ENCODE results near the gene MLLT3. TPM values are rescaled to one million over a fixed set of nuclear protein-coding genes. Genes with fewer than 3 reads are reported as not detected.

The MLLT3 gene
- total RNA-seq, 1 experiment from 2014 or later: 21.6 TPM

DNA sequence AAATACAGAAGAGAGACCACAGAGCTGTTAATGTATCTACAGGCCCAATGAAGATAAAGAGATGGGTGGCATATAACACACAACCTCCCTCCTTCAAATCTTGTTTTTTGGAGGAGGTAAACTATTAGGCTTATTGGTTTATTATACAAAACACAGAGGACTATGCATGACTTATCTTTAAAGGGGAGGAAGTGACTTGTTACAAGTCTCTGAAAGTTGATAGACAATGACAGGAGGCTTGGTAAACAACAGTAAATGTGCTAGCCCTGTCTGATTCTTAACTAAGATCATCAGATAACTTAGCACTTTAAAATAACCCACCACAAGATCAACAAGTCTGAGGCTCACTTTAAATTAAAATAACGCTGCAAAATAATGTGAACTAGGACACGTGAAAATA, 219.0 kb downstream of the MLLT3 start:
- Histone ChIP-seq H3K79me2 (ENCODE audit: low read depth) (no peaks in the 10 kb centered on the region), H3F3A (ENCODE audit: insufficient read depth, low read depth) (no peaks in the 10 kb centered on the region), H3K27me3 (ENCODE audit: insufficient read depth, low read depth) (no peaks in the 10 kb centered on the region), H3K36me3 (ENCODE audit: low read depth) (no peaks in the 10 kb centered on the region), H2AFZ (no peak overlapping the region), H3K4me3 (no peak overlapping the region), H3K9me3 (ENCODE audit: insufficient read depth, low read depth) (no peaks in the 10 kb centered on the region), H3K4me2 (no peak overlapping the region), H3K4me1 (replicated peaks; ENCODE audit: insufficient read depth) (no peaks in the 10 kb centered on the region), H3K9me2 (ENCODE audit: insufficient read depth) (no peaks in the 10 kb centered on the region), H3K27ac (no peak overlapping the region), H4K20me1 (ENCODE audit: insufficient read depth) (no peaks in the 10 kb centered on the region)
- BruUV-seq (replicated peaks): no TSS peak
- intact Hi-C loops (cut with micrococcal nuclease; ENCODE audit: unreplicated experiment): no loop called here
- no peak for TF ChIP-seq EZH2 (IDR thresholded peaks at IDR 0.05; ENCODE audit: low read depth)
- TF ChIP-seq, protein P1, sequence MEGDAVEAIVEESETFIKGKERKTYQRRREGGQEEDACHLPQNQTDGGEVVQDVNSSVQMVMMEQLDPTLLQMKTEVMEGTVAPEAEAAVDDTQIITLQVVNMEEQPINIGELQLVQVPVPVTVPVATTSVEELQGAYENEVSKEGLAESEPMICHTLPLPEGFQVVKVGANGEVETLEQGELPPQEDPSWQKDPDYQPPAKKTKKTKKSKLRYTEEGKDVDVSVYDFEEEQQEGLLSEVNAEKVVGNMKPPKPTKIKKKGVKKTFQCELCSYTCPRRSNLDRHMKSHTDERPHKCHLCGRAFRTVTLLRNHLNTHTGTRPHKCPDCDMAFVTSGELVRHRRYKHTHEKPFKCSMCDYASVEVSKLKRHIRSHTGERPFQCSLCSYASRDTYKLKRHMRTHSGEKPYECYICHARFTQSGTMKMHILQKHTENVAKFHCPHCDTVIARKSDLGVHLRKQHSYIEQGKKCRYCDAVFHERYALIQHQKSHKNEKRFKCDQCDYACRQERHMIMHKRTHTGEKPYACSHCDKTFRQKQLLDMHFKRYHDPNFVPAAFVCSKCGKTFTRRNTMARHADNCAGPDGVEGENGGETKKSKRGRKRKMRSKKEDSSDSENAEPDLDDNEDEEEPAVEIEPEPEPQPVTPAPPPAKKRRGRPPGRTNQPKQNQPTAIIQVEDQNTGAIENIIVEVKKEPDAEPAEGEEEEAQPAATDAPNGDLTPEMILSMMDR (conservative IDR thresholded peaks at IDR 0.05): no peak
- ChIA-PET CTCF (no interaction called here), POLR2A (ENCODE audit: unreplicated experiment) (no interaction called here)
- no peak for DNase-seq

DNA sequence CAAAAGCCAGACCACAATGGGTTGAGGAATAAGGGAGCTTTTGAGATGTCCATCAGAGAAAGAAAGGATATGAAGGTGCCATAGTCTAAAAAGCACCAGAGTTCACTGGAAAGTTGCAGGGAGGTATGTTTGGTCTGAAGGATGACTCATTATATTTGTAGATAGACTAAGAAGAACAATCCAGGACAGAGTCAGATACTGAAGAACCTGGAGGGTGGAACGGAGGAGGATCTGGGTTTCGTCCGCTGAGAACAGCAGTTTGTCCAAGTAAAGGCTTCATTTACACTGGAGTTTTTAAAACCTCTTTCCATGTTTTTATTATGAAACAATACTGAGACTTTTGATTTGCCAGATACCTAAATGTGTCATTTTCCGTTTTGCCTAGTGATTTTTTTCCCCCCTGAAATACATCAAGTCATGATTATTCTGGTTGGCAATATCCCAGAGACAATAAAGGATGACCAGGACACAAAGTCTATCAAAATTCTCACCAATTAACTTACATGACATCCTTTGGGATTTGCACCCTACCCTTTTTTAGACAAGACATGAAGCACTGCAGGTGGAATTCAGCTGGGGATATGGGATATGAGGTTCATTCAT, 219.9 kb downstream of the MLLT3 start:
- Histone ChIP-seq H3K27me3 (ENCODE audit: insufficient read depth, low read depth) (no peaks in the 10 kb centered on the region), H3F3A (ENCODE audit: insufficient read depth, low read depth) (no peaks in the 10 kb centered on the region), H3K4me2 (no peak overlapping the region), H3K9me2 (ENCODE audit: insufficient read depth) (no peaks in the 10 kb centered on the region), H2AFZ (no peak overlapping the region), H3K27ac (no peak overlapping the region), H3K36me3 (ENCODE audit: low read depth) (no peaks in the 10 kb centered on the region), H3K4me3 (no peak overlapping the region), H3K9me3 (ENCODE audit: insufficient read depth, low read depth) (no peaks in the 10 kb centered on the region), H3K4me1 (replicated peaks; ENCODE audit: insufficient read depth) (no peaks in the 10 kb centered on the region), H3K79me2 (ENCODE audit: low read depth) (no peaks in the 10 kb centered on the region), H4K20me1 (ENCODE audit: insufficient read depth) (no peaks in the 10 kb centered on the region)
- intact Hi-C loops (cut with micrococcal nuclease; ENCODE audit: unreplicated experiment): no loop called here
- CTCF ChIA-PET: no interaction called here
- TF ChIP-seq, protein P1 (conservative IDR thresholded peaks at IDR 0.05): no peak
- TF ChIP-seq EZH2 (IDR thresholded peaks at IDR 0.05; ENCODE audit: low read depth): no peak
- DNase-seq: no peak
- BruUV-seq (replicated peaks): no TSS peak
- POLR2A ChIA-PET (ENCODE audit: unreplicated experiment): no interaction called here

DNA sequence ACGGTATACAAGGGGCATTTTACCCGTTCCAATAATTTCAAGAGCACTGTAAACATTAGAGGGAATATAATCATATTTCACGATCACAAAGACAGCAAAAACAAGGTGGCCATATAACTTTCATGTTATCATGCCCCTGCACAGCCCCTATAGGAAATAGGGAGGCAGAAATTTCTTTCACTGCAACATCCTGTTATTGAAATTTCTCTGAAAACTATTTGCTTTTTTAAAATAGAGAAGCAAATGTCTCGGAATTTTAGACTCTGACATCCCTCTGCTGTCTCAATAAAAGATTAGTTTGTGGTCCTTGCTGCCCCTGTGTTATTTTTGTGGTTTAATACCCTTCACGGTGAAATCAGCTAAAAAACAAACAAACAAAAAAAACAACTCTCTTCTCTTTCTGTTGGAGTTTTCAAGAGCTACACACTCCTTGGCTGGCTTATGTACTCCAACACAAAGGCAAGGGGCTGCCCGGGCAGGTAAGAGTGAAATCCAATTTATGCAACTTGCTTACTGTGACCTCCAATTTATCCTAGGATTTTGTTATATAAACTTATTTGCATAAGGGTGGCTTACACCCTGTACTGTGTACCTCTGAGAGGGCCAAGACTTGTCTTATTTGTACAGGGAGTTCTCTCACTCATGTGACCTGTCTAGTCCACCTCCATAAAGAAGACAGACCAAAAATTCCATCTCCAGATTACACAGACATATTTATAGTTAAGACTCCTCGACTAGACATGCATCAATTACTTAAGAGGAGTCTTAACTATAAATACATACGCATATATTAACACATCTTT, 223.6 kb downstream of the MLLT3 start:
- Histone ChIP-seq H3K4me2 (no peak overlapping the region), H3K9me3 (ENCODE audit: insufficient read depth, low read depth) (no peaks in the 10 kb centered on the region), H2AFZ (no peak overlapping the region), H3K4me3 (no peak overlapping the region), H3K27ac (no peak overlapping the region), H4K20me1 (ENCODE audit: insufficient read depth) (no peaks in the 10 kb centered on the region), H3K36me3 (ENCODE audit: low read depth) (no peaks in the 10 kb centered on the region), H3K79me2 (ENCODE audit: low read depth) (no peaks in the 10 kb centered on the region), H3F3A (ENCODE audit: insufficient read depth, low read depth) (no peaks in the 10 kb centered on the region), H3K27me3 (ENCODE audit: insufficient read depth, low read depth) (no peaks in the 10 kb centered on the region), H3K9me2 (ENCODE audit: insufficient read depth) (no peaks in the 10 kb centered on the region), H3K4me1 (replicated peaks; ENCODE audit: insufficient read depth) (no peaks in the 10 kb centered on the region)
- TF ChIP-seq, protein P1 (conservative IDR thresholded peaks at IDR 0.05): no peak
- TF ChIP-seq EZH2 (IDR thresholded peaks at IDR 0.05; ENCODE audit: low read depth): no peak
- ChIA-PET POLR2A (ENCODE audit: unreplicated experiment) (no interaction called here), CTCF (no interaction called here)
- intact Hi-C loops (cut with micrococcal nuclease; ENCODE audit: unreplicated experiment): no loop called here
- DNase-seq: no peak
- no TSS peak for BruUV-seq (replicated peaks)
